Measurements from ENCODE around the gene PCOLCE2.

PCOLCE2 gene

GRCh38 chr3:142888481-142889211 lies at the start of gene PCOLCE2:
Gene PCOLCE2, minus strand, starts transcription at chr3:142889083. Its CDS starts 187 bp downstream, at chr3:142888896.
- no peak for DNase-seq

GRCh38 chr3:142935963-142936362 lies 47.1 kb upstream of the PCOLCE2 start:
- DNase-seq, result no peak

GRCh38 chr3:142934887-142935269 lies 46.0 kb upstream of the PCOLCE2 start:
- no peak for DNase-seq

- no peak for DNase-seq
These were observed 45.4 kb upstream of the PCOLCE2 start for GRCh38 chr3:142934128-142934886.

GRCh38 chr3:142931222-142931621 lies 42.3 kb upstream of the PCOLCE2 start:
- DNase-seq, result no peak

GRCh38 chr3:142930463-142930862 lies 41.6 kb upstream of the PCOLCE2 start:
- DNase-seq, result no peak

GRCh38 chr3:142929890-142930289 lies 41.0 kb upstream of the PCOLCE2 start:
- no peak for DNase-seq

- DNase-seq, result peak; percentile 92 to 94
These were observed 40.2 kb upstream of the PCOLCE2 start for GRCh38 chr3:142929109-142929508.

- DNase-seq, result no peak
These were observed 37.6 kb upstream of the PCOLCE2 start for GRCh38 chr3:142926368-142926944.

- DNase-seq, result no peak
These were observed 36.3 kb upstream of the PCOLCE2 start for GRCh38 chr3:142925140-142925539.

GRCh38 chr3:142923694-142924093 lies 34.8 kb upstream of the PCOLCE2 start:
- DNase-seq, result no peak

- no peak for DNase-seq
These were observed 27.7 kb upstream of the PCOLCE2 start for GRCh38 chr3:142916605-142917004.

- no peak for DNase-seq
These were observed 26.8 kb upstream of the PCOLCE2 start for GRCh38 chr3:142915636-142916035.

- DNase-seq, result no peak
These were observed 25.5 kb upstream of the PCOLCE2 start for GRCh38 chr3:142914286-142914811.

GRCh38 chr3:142913432-142913831 lies 24.5 kb upstream of the PCOLCE2 start:
- DNase-seq, result no peak

GRCh38 chr3:142912402-142913172 lies 23.7 kb upstream of the PCOLCE2 start:
- no peak for DNase-seq

- no peak for DNase-seq
These were observed 21.4 kb upstream of the PCOLCE2 start for GRCh38 chr3:142910280-142910679.

- DNase-seq, result no peak
These were observed 20.4 kb upstream of the PCOLCE2 start for GRCh38 chr3:142909282-142909681.

GRCh38 chr3:142907996-142908395 lies 19.1 kb upstream of the PCOLCE2 start:
- no peak for DNase-seq

- DNase-seq, result peak; percentile 71 to 82
These were observed 16.0 kb upstream of the PCOLCE2 start for GRCh38 chr3:142904639-142905436.

GRCh38 chr3:142902356-142902755 lies 13.5 kb upstream of the PCOLCE2 start:
- no peak for DNase-seq

Measured in AML-193 (cell line).